Body of pancreas (tissue), 4 donors: ENCODE data around the gene TAF4B. TPM values are rescaled to one million over a fixed set of nuclear protein-coding genes. Genes with fewer than 3 reads are reported as not detected.
A peak's percentile ranks its signal among the peaks of the same experiment; 100 is the strongest.

Source experiments
- ATAC-seq: fragments of 150-250 bp; one replicate; pipeline ENCODE4 v1.9.1; 2016
- DNase-seq, 4 donors: peaks; one replicate each; pipeline ENCODE4 v3.0.0-alpha.2; 2019
- H3K27ac ChIP-seq, 4 donors: fragments of 200-600 bp; sonication (generic); 1 replicate in 3 of 4; 2 replicates in 1 of 4; pipeline versions ENCODE4 v1.5.1 to v1.6.1; 2016 to 2019; ENCODE audit warnings: mild to moderate bottlenecking in 1 of 4, mixed read lengths in 1 of 4, moderate library complexity in 1 of 4
- H3K27me3 ChIP-seq, 2 donors: fragments of 200-600 bp; sonication (generic); one replicate each; pipeline ENCODE4 v1.6.0; 2016; ENCODE audit warnings: mild to moderate bottlenecking in 1 of 2
- H3K36me3 ChIP-seq, 2 donors: fragments of 200-600 bp; sonication (generic); replicated peaks in 1 of 2; 2 replicates each; pipeline ENCODE4 v1.5.1; 2016; ENCODE audit warnings: low read depth in 2 of 2; ENCODE audit not compliant: insufficient read depth in 1 of 2
- H3K4me1 ChIP-seq: fragments of 200-600 bp; sonication (generic); one replicate; pipeline ENCODE4 v1.6.0; 2016
- H3K4me3 ChIP-seq, 2 donors: fragments of 200-600 bp; sonication (generic); 1 replicate in 1 of 2; 2 replicates in 1 of 2; pipeline ENCODE4 v1.5.1; 2016 to 2019
- H3K9me3 ChIP-seq, 3 donors: fragments of 200-600 bp; sonication (generic); 1 replicate in 2 of 3; 2 replicates in 1 of 3; pipeline ENCODE4 v1.5.1; 2016
- POLR2A ChIP-seq, 3 donors: fragments of 450-650 bp; IDR thresholded peaks; one replicate each; pipeline ENCODE4 v1.6.1; 2016; ENCODE audit warnings: antibody characterized with exemption in 3 of 3, mild to moderate bottlenecking in 2 of 3
- WGBS, 2 donors: methylation state at CpG; one replicate each; pipeline ENCODE4 v1.1.5; 2017; 5-methylcytosine and 5-hydroxymethylcytosine counted together
- intact Hi-C: fragments of 100-400 bp; cut with DNase I; formaldehyde crosslinking; loops from one replicate; pipeline ENCODE4 v1.15.1; 2023
- total RNA-seq, 2 donors: library from RNA; depleted of rRNA; stranded (reverse); fragments of >200 nt; gene quantifications; one replicate each; pipeline ENCODE4 v1.1.0, GENCODE V29; 2016
- TF ChIP-seq, protein P1 (sequence below), 7 experiments: fragments of 450-650 bp in 4 of 7; fragments of 200-600 bp in 3 of 7; sonication (generic) in 3 of 7; IDR thresholded peaks; one replicate each; pipeline ENCODE4 v1.5.1; 2016 to 2019; ENCODE audit warnings: antibody characterized with exemption in 7 of 7

The TAF4B gene
- total RNA-seq, 2 donors from 2014 or later, result 4.2 to 12.2 TPM

DNA sequence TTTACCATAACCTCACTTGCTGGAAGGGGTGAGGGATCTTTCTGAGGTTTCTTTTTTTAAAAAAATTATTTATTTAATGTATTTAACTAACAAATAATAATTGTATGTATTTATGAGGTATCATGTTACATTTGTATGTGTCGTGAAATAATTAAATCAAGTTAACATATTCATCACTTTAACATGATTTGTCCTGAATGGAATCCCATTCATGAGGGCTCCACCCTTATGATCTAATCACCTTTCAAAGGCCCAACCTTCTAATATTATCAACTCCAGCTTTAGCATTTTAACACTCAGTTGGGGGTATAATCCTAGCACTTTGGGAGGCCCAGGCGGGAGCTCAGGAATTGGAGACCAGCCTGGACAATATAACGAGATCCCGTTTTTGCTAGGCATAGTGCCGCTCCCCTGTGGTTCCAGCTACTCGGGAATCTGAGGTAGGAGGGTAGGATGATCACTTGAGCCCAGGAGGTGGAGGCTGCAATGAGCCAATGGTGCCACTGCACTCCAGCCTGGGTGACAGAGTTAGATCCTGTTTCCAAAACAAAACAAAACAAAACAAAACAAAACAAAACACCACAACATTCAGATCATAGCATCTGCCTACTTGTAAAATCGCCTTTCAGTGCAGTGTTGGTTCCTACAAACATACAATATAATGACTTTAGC is 1.1 kb upstream of the TAF4B start:
- H3K4me3 ChIP-seq, result no peak overlapping the region
- intact Hi-C loops, result no loop called here
- H3K4me1 ChIP-seq, result peaks cover 9% of the 10 kb centered on the region
- DNase-seq, result no peak
- no peaks in the 10 kb centered on the region for H3K27me3 ChIP-seq
- ATAC-seq, result no peak
- no peak for TF ChIP-seq POLR2A (IDR thresholded peaks at IDR 0.05)
- TF ChIP-seq, protein P1, sequence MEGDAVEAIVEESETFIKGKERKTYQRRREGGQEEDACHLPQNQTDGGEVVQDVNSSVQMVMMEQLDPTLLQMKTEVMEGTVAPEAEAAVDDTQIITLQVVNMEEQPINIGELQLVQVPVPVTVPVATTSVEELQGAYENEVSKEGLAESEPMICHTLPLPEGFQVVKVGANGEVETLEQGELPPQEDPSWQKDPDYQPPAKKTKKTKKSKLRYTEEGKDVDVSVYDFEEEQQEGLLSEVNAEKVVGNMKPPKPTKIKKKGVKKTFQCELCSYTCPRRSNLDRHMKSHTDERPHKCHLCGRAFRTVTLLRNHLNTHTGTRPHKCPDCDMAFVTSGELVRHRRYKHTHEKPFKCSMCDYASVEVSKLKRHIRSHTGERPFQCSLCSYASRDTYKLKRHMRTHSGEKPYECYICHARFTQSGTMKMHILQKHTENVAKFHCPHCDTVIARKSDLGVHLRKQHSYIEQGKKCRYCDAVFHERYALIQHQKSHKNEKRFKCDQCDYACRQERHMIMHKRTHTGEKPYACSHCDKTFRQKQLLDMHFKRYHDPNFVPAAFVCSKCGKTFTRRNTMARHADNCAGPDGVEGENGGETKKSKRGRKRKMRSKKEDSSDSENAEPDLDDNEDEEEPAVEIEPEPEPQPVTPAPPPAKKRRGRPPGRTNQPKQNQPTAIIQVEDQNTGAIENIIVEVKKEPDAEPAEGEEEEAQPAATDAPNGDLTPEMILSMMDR (IDR thresholded peaks at IDR 0.05), result no peak
- H3K9me3 ChIP-seq, result no peaks in the 10 kb centered on the region
- H3K36me3 ChIP-seq, result no peaks in the 10 kb centered on the region
- 72 to 85% methylated on average over 7 of the region's 7 CpGs for WGBS, 2 donors
- no peak overlapping the region for H3K27ac ChIP-seq

DNA sequence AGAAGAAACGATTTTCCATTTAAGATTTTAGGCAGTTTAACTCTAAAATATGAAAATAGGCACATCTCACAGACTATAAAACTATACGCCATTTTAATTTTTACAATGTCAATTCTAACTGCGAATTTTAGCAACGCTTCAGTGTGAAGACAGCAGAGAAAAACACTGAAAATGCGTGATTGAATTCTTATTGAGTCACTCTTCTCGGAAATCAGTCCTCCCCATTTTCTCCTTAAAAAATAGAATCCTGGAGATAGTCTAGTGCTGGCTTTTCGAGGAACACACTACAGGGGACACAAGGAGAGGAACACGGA is 373 bp upstream of the TAF4B start:
- Histone ChIP-seq H3K27ac (peak overlapping the region in 3 of 4 donors; percentile 72 to 87 (median 86)), H3K9me3 (no peaks in the 10 kb centered on the region), H3K4me3 (peak overlapping the region; percentile 60 to 98), H3K36me3 (no peaks in the 10 kb centered on the region), H3K4me1 (peaks cover 9% of the 10 kb centered on the region), H3K27me3 (no peaks in the 10 kb centered on the region)
- no peak for ATAC-seq
- no peak for DNase-seq
- TF ChIP-seq POLR2A (IDR thresholded peaks at IDR 0.05), result no peak
- TF ChIP-seq, protein P1 (IDR thresholded peaks at IDR 0.05), result no peak
- WGBS, 2 donors, result 9% methylated on average over 8 of the region's 8 CpGs
- intact Hi-C loops, result no loop called here

DNA sequence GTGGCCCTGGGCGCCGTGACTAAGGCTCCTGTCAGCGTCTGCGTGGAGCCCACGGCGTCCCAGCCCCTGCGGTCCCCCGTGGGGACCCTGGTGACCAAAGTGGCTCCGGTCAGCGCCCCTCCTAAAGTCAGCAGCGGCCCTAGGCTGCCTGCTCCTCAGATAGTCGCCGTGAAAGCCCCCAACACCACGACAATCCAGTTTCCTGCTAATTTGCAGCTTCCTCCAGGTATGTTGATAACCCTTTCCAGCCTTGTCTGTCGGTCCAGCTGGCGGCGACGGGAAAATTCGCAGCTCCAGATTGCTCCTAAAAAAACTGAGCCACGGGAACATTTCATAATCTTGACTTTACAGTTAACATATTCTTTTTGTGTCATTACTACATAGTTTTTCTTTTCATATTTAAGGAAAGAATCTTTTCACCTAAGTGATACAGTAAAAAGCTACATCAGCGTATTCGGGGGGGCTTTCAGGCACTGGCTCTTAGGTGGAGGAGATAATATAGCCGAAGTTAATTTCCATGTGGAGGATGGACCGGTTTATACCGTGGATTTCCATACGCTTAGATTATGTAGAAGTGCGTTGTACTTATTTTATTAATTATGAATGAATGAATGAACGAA is 916 bp downstream of the TAF4B start:
- peak; percentile 30 for ATAC-seq
- WGBS, 2 donors, result 9 to 19% methylated on average over 16 to 27 of the region's 28 CpGs
- H3K36me3 ChIP-seq, result no peaks in the 10 kb centered on the region
- no peaks in the 10 kb centered on the region for H3K27me3 ChIP-seq
- H3K9me3 ChIP-seq, result no peaks in the 10 kb centered on the region
- TF ChIP-seq, protein P1 (IDR thresholded peaks at IDR 0.05), result no peak
- TF ChIP-seq POLR2A (IDR thresholded peaks at IDR 0.05), result no peak
- peak overlapping the region in 3 of 4 donors; percentile 72 to 87 (median 86) for H3K27ac ChIP-seq
- peak; percentile 29 to 65 (median 53) for DNase-seq
- intact Hi-C loops, result no loop called here
- H3K4me1 ChIP-seq, result peaks cover 9% of the 10 kb centered on the region
- peak overlapping the region; percentile 60 to 98 for H3K4me3 ChIP-seq

DNA sequence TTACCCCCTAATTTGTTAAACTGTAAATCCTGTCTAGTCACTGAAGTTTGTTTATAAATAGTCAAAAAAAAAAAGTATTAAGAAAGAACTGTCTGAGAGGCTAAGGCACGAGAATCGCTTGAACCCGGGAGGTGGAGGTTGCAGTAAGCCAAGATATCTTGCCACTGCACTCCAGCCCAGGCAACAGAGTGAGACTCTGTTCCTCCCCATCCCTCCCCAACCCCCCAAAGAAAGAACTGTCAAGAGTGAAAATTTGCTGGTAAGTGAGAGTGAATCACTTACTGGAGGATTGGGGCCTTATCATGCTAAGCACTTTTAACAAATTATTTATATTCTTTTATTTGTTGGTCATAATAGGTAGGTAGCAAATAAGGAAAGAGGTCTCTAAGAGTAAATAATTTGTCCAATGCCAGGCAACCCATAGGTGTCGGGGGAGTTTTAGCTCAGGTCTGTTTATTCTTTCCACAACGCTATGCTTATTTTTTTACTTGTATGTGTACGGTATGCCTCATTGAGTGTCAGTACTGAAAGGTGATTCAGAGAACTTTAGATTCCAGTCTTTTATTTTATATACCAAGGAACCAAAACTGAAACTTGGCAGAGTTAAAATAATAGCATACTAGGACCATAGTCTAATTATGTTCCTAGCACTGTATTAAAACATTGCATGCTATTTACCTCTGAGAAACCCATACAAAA is 2.5 kb downstream of the TAF4B start:
- no peaks in the 10 kb centered on the region for H3K36me3 ChIP-seq
- 86 to 93% methylated on average over 6 of the region's 6 CpGs for WGBS, 2 donors
- no peak for DNase-seq
- TF ChIP-seq POLR2A (IDR thresholded peaks at IDR 0.05), result no peak
- H3K9me3 ChIP-seq, result no peaks in the 10 kb centered on the region
- intact Hi-C loops, result no loop called here
- no peak overlapping the region for H3K4me3 ChIP-seq
- ATAC-seq, result no peak
- no peak overlapping the region for H3K27ac ChIP-seq
- peaks cover 9% of the 10 kb centered on the region for H3K4me1 ChIP-seq
- H3K27me3 ChIP-seq, result no peaks in the 10 kb centered on the region

DNA sequence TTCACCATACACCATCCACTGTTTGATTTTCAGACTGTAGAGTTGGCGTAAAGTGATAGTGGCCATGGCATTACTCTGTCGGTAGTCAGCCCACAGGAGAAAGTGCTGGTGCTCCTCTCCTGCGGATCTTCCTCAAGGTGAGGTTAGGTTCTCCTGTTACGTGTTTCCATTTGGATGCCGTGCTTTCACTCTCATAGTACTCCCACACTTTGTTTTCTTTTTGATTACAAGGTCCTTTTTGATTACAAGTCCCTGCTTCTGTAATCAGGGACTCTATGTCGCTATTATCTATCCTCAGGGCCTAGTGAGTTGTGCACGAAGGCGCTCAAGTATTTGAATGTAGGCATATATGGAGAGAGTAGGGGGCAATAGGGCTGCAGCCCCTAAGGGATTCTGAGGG is 4.3 kb downstream of the TAF4B start:
- no peak for DNase-seq
- WGBS, 2 donors, result 47 to 57% methylated on average over 8 of the region's 8 CpGs
- H3K27ac ChIP-seq, result no peak overlapping the region

More for the DNA sequence above, 4.3 kb downstream of the TAF4B start:
- no peaks in the 10 kb centered on the region for H3K36me3 ChIP-seq
- H3K4me1 ChIP-seq, result peaks cover 9% of the 10 kb centered on the region
- no peak for ATAC-seq
- H3K27me3 ChIP-seq, result no peaks in the 10 kb centered on the region
- H3K9me3 ChIP-seq, result no peaks in the 10 kb centered on the region
- no peak overlapping the region for H3K4me3 ChIP-seq
- no peak for TF ChIP-seq POLR2A (IDR thresholded peaks at IDR 0.05)
- TF ChIP-seq, protein P1 (IDR thresholded peaks at IDR 0.05), result no peak
- intact Hi-C loops, result no loop called here
